NCI-H1092 (cell line): ENCODE measurements around the gene GRIPAP1.

ENCODE experiments used
- DNase-seq: peaks from one replicate; lab custom pipeline; 2025; lab: John Stamatoyannopoulos, UW

GRIPAP1 gene

GRCh38 chrX:48958635-48959094 is 43.4 kb downstream of the GRIPAP1 start:
- DNase-seq = no peak

GRCh38 chrX:48957827-48958634 is 44.0 kb downstream of the GRIPAP1 start:
- DNase-seq = peak; percentile 98

GRCh38 chrX:48957477-48957826 is 44.6 kb downstream of the GRIPAP1 start, which contains the start of gene OTUD5:
Gene OTUD5, minus strand, starts transcription at chrX:48957607. Its CDS starts 37 bp downstream, at chrX:48957570.
- DNase-seq = peak; percentile 66

GRCh38 chrX:48956728-48957414 is 45.2 kb downstream of the GRIPAP1 start:
- no peak for DNase-seq

GRCh38 chrX:48948589-48948988 is 53.5 kb downstream of the GRIPAP1 start:
- no peak for DNase-seq

GRCh38 chrX:48945517-48946348 is 56.3 kb downstream of the GRIPAP1 start:
- DNase-seq = peak; percentile 0

GRCh38 chrX:48942895-48943294 is 59.2 kb downstream of the GRIPAP1 start:
- DNase-seq = no peak

GRCh38 chrX:48940404-48940955 is 61.6 kb downstream of the GRIPAP1 start:
- no peak for DNase-seq

- no peak for DNase-seq
Observed at GRCh38 chrX:48939524-48940228, 62.4 kb downstream of the GRIPAP1 start.

- DNase-seq = no peak
Observed at GRCh38 chrX:48938721-48939425, 63.2 kb downstream of the GRIPAP1 start.

GRCh38 chrX:48937054-48937907 is 64.8 kb downstream of the GRIPAP1 start:
- no peak for DNase-seq

GRCh38 chrX:48936429-48937053 is 65.5 kb downstream of the GRIPAP1 start:
- DNase-seq = no peak

- no peak for DNase-seq
Observed at GRCh38 chrX:48935301-48935670, 66.8 kb downstream of the GRIPAP1 start.

GRCh38 chrX:48934581-48935300 is 67.3 kb downstream of the GRIPAP1 start:
- no peak for DNase-seq

GRCh38 chrX:48933757-48934156 is 68.3 kb downstream of the GRIPAP1 start:
- DNase-seq = no peak

- DNase-seq = no peak
Observed at GRCh38 chrX:48927736-48928382, 74.2 kb downstream of the GRIPAP1 start.

GRCh38 chrX:48927123-48927522 is 74.9 kb downstream of the GRIPAP1 start:
- no peak for DNase-seq

- DNase-seq = no peak
Observed at GRCh38 chrX:48924270-48924669, 77.8 kb downstream of the GRIPAP1 start.
